GM23338 (cell line): Measurements from ENCODE around the gene BRSK2. TPM values are rescaled to one million over a fixed set of nuclear protein-coding genes. Genes with fewer than 3 reads are reported as not detected.
"Not testable (repeated sequence)": the region's sequence is repeated elsewhere in the genome, so short reads cannot be mapped to it uniquely, and the experiment has no call there.

Experiments used
- ATAC-seq: fragments of 200-7000 bp; cut with Tn5 transposase; 3 replicates; pipeline ENCODE4 v1.9.1; 2020
- DNase-seq: peaks from one replicate; pipeline ENCODE4 v3.0.0-alpha.2; 2015; ENCODE audit warnings: low spot score
- H2AFZ ChIP-seq: fragments of 200-600 bp; sonication (generic); 2 replicates; pipeline ENCODE4 v1.8.0; 2016; ENCODE audit warnings: antibody characterized with exemption, mild to moderate bottlenecking, moderate library complexity
- H3F3A ChIP-seq: fragments of 200-600 bp; sonication (generic); replicated peaks from 2 replicates; pipeline ENCODE4 v1.8.0; 2017; ENCODE audit warnings: antibody characterized with exemption, mixed run types, low read depth
- H3K27ac ChIP-seq: fragments of 200-600 bp; sonication (generic); 2 replicates; pipeline ENCODE4 v1.6.1; 2016; ENCODE audit warnings: low read depth
- H3K27me3 ChIP-seq: fragments of 200-600 bp; sonication (generic); 2 replicates; pipeline ENCODE4 v1.8.0; 2016; ENCODE audit warnings: mild to moderate bottlenecking, mixed run types, moderate library complexity; ENCODE audit not compliant: insufficient read depth
- H3K36me3 ChIP-seq: fragments of 200-600 bp; sonication (generic); 2 replicates; pipeline ENCODE4 v1.8.0; 2016; ENCODE audit warnings: mild to moderate bottlenecking; ENCODE audit not compliant: insufficient read depth
- H3K4me1 ChIP-seq: fragments of 200-600 bp; sonication (generic); 2 replicates; pipeline ENCODE4 v1.8.0; 2016; ENCODE audit warnings: mild to moderate bottlenecking, moderate library complexity; ENCODE audit not compliant: insufficient read depth
- H3K4me2 ChIP-seq: fragments of 200-600 bp; sonication (generic); 2 replicates; pipeline ENCODE4 v1.7.1; 2017; ENCODE audit warnings: mixed run types
- H3K4me3 ChIP-seq: fragments of 200-600 bp; sonication (generic); 2 replicates; pipeline ENCODE4 v1.6.1; 2016; ENCODE audit warnings: mixed run types
- H3K79me2 ChIP-seq: fragments of 200-600 bp; sonication (generic); replicated peaks from 2 replicates; pipeline ENCODE4 v1.8.0; 2017; ENCODE audit warnings: mild to moderate bottlenecking; ENCODE audit not compliant: insufficient read depth
- H3K9me2 ChIP-seq: fragments of 200-600 bp; sonication (generic); 2 replicates; pipeline ENCODE4 v1.8.0; 2017; ENCODE audit not compliant: insufficient read depth
- H4K20me1 ChIP-seq: fragments of 200-600 bp; sonication (generic); replicated peaks from 2 replicates; pipeline ENCODE4 v1.8.0; 2017; ENCODE audit warnings: mild to moderate bottlenecking; ENCODE audit not compliant: insufficient read depth
- H3K27ac Mint-ChIP-seq: 2 replicates; pipeline ENCODE4 v1.8.0; 2020; ENCODE audit warnings: inconsistent platforms, mild to moderate bottlenecking, moderate library complexity, mixed read lengths
- H3K27me3 Mint-ChIP-seq: 3 replicates; pipeline ENCODE4 v1.8.0; 2022; ENCODE audit warnings: low read depth, mild to moderate bottlenecking, moderate library complexity, mixed read lengths, inconsistent platforms; ENCODE audit not compliant: insufficient read depth, poor library complexity
- H3K36me3 Mint-ChIP-seq: 3 replicates; pipeline ENCODE4 v1.8.0; 2021; ENCODE audit warnings: low read depth, mild to moderate bottlenecking, inconsistent platforms, moderate library complexity, mixed read lengths
- H3K4me1 Mint-ChIP-seq: 3 replicates; pipeline ENCODE4 v1.8.0; 2020; ENCODE audit warnings: mild to moderate bottlenecking, inconsistent platforms, mixed read lengths
- H3K4me3 Mint-ChIP-seq: 3 replicates; pipeline ENCODE4 v1.8.0; 2021; ENCODE audit warnings: moderate library complexity, mild to moderate bottlenecking, inconsistent platforms, mixed read lengths
- H3K9me3 Mint-ChIP-seq: 3 replicates; pipeline ENCODE4 v1.8.0; 2020; ENCODE audit warnings: moderate library complexity, mild to moderate bottlenecking, inconsistent platforms, mixed read lengths
- CTCF ChIP-seq, 2 experiments: fragments of 200-600 bp in 1 of 2; sonication (generic) in 1 of 2; conservative IDR thresholded peaks; 2 replicates each; pipeline versions ENCODE4 v1.5.1 to v1.6.1; 2016 to 2017; ENCODE audit warnings: antibody characterized with exemption in 2 of 2, low read depth in 2 of 2, mild to moderate bottlenecking in 2 of 2, moderate library complexity in 1 of 2
- EZH2 ChIP-seq: fragments of 200-600 bp; sonication (generic); IDR thresholded peaks from one replicate; pipeline ENCODE4 v1.8.0; 2017; ENCODE audit warnings: antibody characterized with exemption, mild to moderate bottlenecking, low read depth; ENCODE audit not compliant: unreplicated experiment
- JUNB ChIP-seq: IDR thresholded peaks from one replicate; pipeline ENCODE4 v1.6.1; 2016; ENCODE audit warnings: antibody characterized with exemption; ENCODE audit not compliant: unreplicated experiment
- NANOG ChIP-seq: IDR thresholded peaks from 2 replicates; pipeline ENCODE4 v1.6.1; 2016; ENCODE audit warnings: antibody characterized with exemption, borderline replicate concordance
- REST ChIP-seq: IDR thresholded peaks from one replicate; pipeline ENCODE4 v1.6.1; 2018; ENCODE audit warnings: antibody characterized with exemption; ENCODE audit not compliant: unreplicated experiment
- polyA plus RNA-seq: library from polyadenylated mRNA; unstranded; fragments of >200 nt; fragmentation: Nextera tagmentation; extraction: Ambion mirVana; gene quantifications from 2 replicates; pipeline ENCODE4 v1.2.1, GENCODE V29; 2016
- total RNA-seq: library from RNA; depleted of rRNA; stranded (reverse); fragments of >200 nt; shearing (Covaris generic); gene quantifications from 2 replicates; pipeline ENCODE4 v1.2.3, GENCODE V29; 2014

BRSK2 gene
- total and polyA plus RNA-seq, 2 experiments from 2014 or later, result 7.2 to 20.3 TPM

GRCh38 chr11:1347411-1347999, 42.2 kb upstream of the BRSK2 start:
- H3K4me3 Mint-ChIP-seq, H3K9me2 ChIP-seq, H3K36me3 Mint-ChIP-seq, H3K27me3 ChIP-seq, H3K4me1 ChIP-seq, H3K27ac Mint-ChIP-seq, H3K27me3 Mint-ChIP-seq, H2AFZ ChIP-seq, H3K4me2 ChIP-seq, H3F3A ChIP-seq, H3K27ac ChIP-seq, DNase-seq, H3K36me3 ChIP-seq, ATAC-seq, H3K9me3 Mint-ChIP-seq, H3K79me2 ChIP-seq, H3K4me3 ChIP-seq, H3K4me1 Mint-ChIP-seq, H4K20me1 ChIP-seq: not testable (repeated sequence)

- TF ChIP-seq EZH2, result no peak
- TF ChIP-seq NANOG, result no peak
- Histone ChIP-seq H3K27ac (no peak overlapping the region), H4K20me1 (no peaks in the 10 kb centered on the region), H3K79me2 (no peaks in the 10 kb centered on the region), H3K4me2 (no peak overlapping the region), H3K27me3 (no peaks in the 10 kb centered on the region), H3K4me3 (no peak overlapping the region), H3F3A (no peaks in the 10 kb centered on the region), H3K36me3 (no peaks in the 10 kb centered on the region), H3K9me2 (no peaks in the 10 kb centered on the region), H2AFZ (no peak overlapping the region), H3K4me1 (no peaks in the 10 kb centered on the region)
- DNase-seq, result no peak
- Mint-ChIP-seq H3K27ac (no peak overlapping the region), H3K4me1 (peaks cover 5% of the 10 kb centered on the region; the same call in 2 of the 3 replicates), H3K27me3 (peaks cover 9% of the 10 kb centered on the region), H3K36me3 (no peaks in the 10 kb centered on the region), H3K9me3 (no peaks in the 10 kb centered on the region; the same call in 2 of the 3 replicates), H3K4me3 (no peak overlapping the region)
- ATAC-seq, result no peak
Observed at GRCh38 chr11:1348146-1348795, 41.5 kb upstream of the BRSK2 start.

GRCh38 chr11:1348796-1349326, 40.9 kb upstream of the BRSK2 start:
- Histone ChIP-seq H2AFZ (peak overlapping the region; percentile 38; the same call in 1 of the 2 replicates), H3K4me1 (no peaks in the 10 kb centered on the region)

More at GRCh38 chr11:1348796-1349326, 40.9 kb upstream of the BRSK2 start:
- no peak overlapping the region for H3K27ac ChIP-seq
- H3K4me1 Mint-ChIP-seq, result peaks cover 5% of the 10 kb centered on the region; the same call in 2 of the 3 replicates
- no peaks in the 10 kb centered on the region for H4K20me1 ChIP-seq
- ATAC-seq (peak; percentile 57), DNase-seq (no peak)
- no peaks in the 10 kb centered on the region for H3K27me3 ChIP-seq
- no peaks in the 10 kb centered on the region for H3K36me3 ChIP-seq
- no peak overlapping the region for H3K4me3 Mint-ChIP-seq
- H3K27me3 Mint-ChIP-seq, result peaks cover 12% of the 10 kb centered on the region
- no peak overlapping the region for H3K27ac Mint-ChIP-seq
- no peak overlapping the region for H3K4me3 ChIP-seq
- no peak for TF ChIP-seq JUNB
- TF ChIP-seq REST, result no peak
- no peak for TF ChIP-seq CTCF (conservative IDR thresholded peaks at IDR 0.05; ENCODE audit: low read depth in 2 of 2)
- no peak overlapping the region for H3K4me2 ChIP-seq
- H3K36me3 Mint-ChIP-seq, result no peaks in the 10 kb centered on the region
- no peaks in the 10 kb centered on the region for H3F3A ChIP-seq
- H3K9me2 ChIP-seq, result no peaks in the 10 kb centered on the region
- H3K79me2 ChIP-seq, result no peaks in the 10 kb centered on the region
- no peaks in the 10 kb centered on the region; the same call in 2 of the 3 replicates for H3K9me3 Mint-ChIP-seq
